B cell (primary cell): Measurements from ENCODE around the gene ADGRE1. TPM values are rescaled to one million over a fixed set of nuclear protein-coding genes. Genes with fewer than 3 reads are reported as not detected.

Source experiments
- ATAC-seq: fragments of 200-7000 bp; cut with Tn5 transposase; one replicate; pipeline ENCODE4 v1.10.0; 2021; ENCODE audit warnings: low read depth, mild to moderate bottlenecking, moderate number of reproducible peaks, moderate library complexity
- CTCF ChIA-PET: fragments of 350-600 bp; sonication (Branson Sonifier 250); formaldehyde crosslinking; loops from one replicate; lab custom pipeline; 2021; ENCODE audit warnings: antibody characterized with exemption, inconsistent platforms; lab: Charles Lee
- POLR2A ChIA-PET: fragments of 350-600 bp; sonication (Branson Sonifier 250); formaldehyde crosslinking; loops from one replicate; lab custom pipeline; 2021; ENCODE audit warnings: antibody characterized with exemption; lab: Charles Lee
- DNase-seq: peaks from one replicate; pipeline ENCODE4 v3.0.0; 2013
- H2AFZ ChIP-seq: 2 replicates; pipeline ENCODE4 v1.6.1; 2012; ENCODE audit warnings: mild to moderate bottlenecking, low read depth, low read length; ENCODE audit not compliant: insufficient read depth, poor library complexity, severe bottlenecking
- H3K27ac ChIP-seq, 2 donors: 1 replicate in 1 of 2; 2 replicates in 1 of 2; pipeline ENCODE4 v1.5.1; 2012 to 2013; ENCODE audit warnings: low read length in 2 of 2, mild to moderate bottlenecking in 2 of 2, moderate library complexity in 1 of 2
- H3K27me3 ChIP-seq, 4 experiments: fragments of 200-600 bp in 1 of 4; sonication (generic) in 1 of 4; replicated peaks in 1 of 4; 1 replicate in 2 of 4; 2 replicates in 2 of 4; pipeline versions ENCODE4 v1.6.1 to v1.7.0; 2013 to 2016; ENCODE audit warnings: low read length in 3 of 4, mild to moderate bottlenecking in 2 of 4, mixed read lengths in 1 of 4, moderate library complexity in 1 of 4; ENCODE audit not compliant: insufficient read depth in 4 of 4, control insufficient read depth in 3 of 4; ENCODE audit errors: control extremely low read depth in 1 of 4
- H3K36me3 ChIP-seq, 2 experiments: replicated peaks in 1 of 2; 1 replicate in 1 of 2; 2 replicates in 1 of 2; pipeline versions ENCODE4 v1.6.1 to v1.7.1; 2013; ENCODE audit warnings: low read length in 1 of 2; ENCODE audit not compliant: insufficient read depth in 2 of 2, control insufficient read depth in 1 of 2; ENCODE audit errors: control extremely low read depth in 1 of 2, extremely low read depth in 1 of 2
- H3K4me1 ChIP-seq, 2 donors: fragments of 200-600 bp in 1 of 2; sonication (generic) in 1 of 2; 1 replicate in 1 of 2; 2 replicates in 1 of 2; pipeline versions ENCODE4 v1.5.1 to v1.6.1; 2013 to 2017; ENCODE audit warnings: low read length in 2 of 2; ENCODE audit not compliant: control insufficient read depth in 2 of 2, insufficient read depth in 2 of 2
- H3K4me2 ChIP-seq: replicated peaks from 2 replicates; pipeline ENCODE3; 2012; ENCODE audit warnings: mild to moderate bottlenecking, low read depth, low read length; ENCODE audit not compliant: poor library complexity, severe bottlenecking
- H3K4me3 ChIP-seq, 5 experiments: fragments of 200-600 bp in 1 of 5; sonication (generic) in 1 of 5; 1 replicate in 3 of 5; 2 replicates in 2 of 5; pipeline versions ENCODE4 v1.5.1 to v1.7.0; 2011 to 2016; ENCODE audit warnings: low read length in 4 of 5, mild to moderate bottlenecking in 4 of 5, low read depth in 2 of 5, control low read depth in 1 of 5, moderate library complexity in 1 of 5; ENCODE audit not compliant: insufficient read depth in 1 of 5; ENCODE audit errors: control extremely low read depth in 1 of 5, extremely low read depth in 1 of 5
- H3K79me2 ChIP-seq: fragments of 200-600 bp; sonication (generic); one replicate; pipeline ENCODE4 v1.6.0; 2016; ENCODE audit warnings: low read length; ENCODE audit not compliant: control insufficient read depth, insufficient read depth
- H3K9ac ChIP-seq: fragments of 200-600 bp; sonication (generic); 2 replicates; pipeline ENCODE4 v1.6.1; 2017; ENCODE audit warnings: mild to moderate bottlenecking, low read length, moderate library complexity
- H3K9me3 ChIP-seq, 3 donors: one replicate each; pipeline versions ENCODE4 v1.6.1 to v1.7.1; 2013; ENCODE audit warnings: low read length in 2 of 3; ENCODE audit not compliant: control insufficient read depth in 2 of 3, insufficient read depth in 1 of 3; ENCODE audit errors: control extremely low read depth in 1 of 3
- H4K20me1 ChIP-seq: 2 replicates; pipeline ENCODE4 v1.6.0; 2012; ENCODE audit warnings: mild to moderate bottlenecking, low read length; ENCODE audit not compliant: insufficient read depth, control insufficient read depth, poor library complexity, severe bottlenecking
- H3K27ac Mint-ChIP-seq: one replicate; pipeline ENCODE4 v1.8.0; 2021; ENCODE audit warnings: mixed read lengths
- H3K27me3 Mint-ChIP-seq: one replicate; pipeline ENCODE4 v1.8.0; 2021; ENCODE audit warnings: mixed read lengths
- H3K4me1 Mint-ChIP-seq: one replicate; pipeline ENCODE4 v1.8.0; 2021; ENCODE audit warnings: mixed read lengths
- H3K4me3 Mint-ChIP-seq: one replicate; pipeline ENCODE4 v1.8.0; 2021; ENCODE audit warnings: mixed read lengths
- H3K9me3 Mint-ChIP-seq: one replicate; pipeline ENCODE4 v1.8.0; 2022; ENCODE audit warnings: mixed read lengths; ENCODE audit not compliant: insufficient read depth
- EZH2 ChIP-seq: IDR thresholded peaks from 2 replicates; pipeline ENCODE4 v1.6.1; 2012; ENCODE audit warnings: borderline replicate concordance, low read depth, mild to moderate bottlenecking, moderate library complexity, low read length; ENCODE audit not compliant: insufficient read depth, poor library complexity, severe bottlenecking
- WGBS: methylation state at CpG from one replicate; pipeline ENCODE4 v1.1.5; 2013; ENCODE audit warnings: missing lambda C conversion rate; ENCODE audit not compliant: insufficient coverage; 5-methylcytosine and 5-hydroxymethylcytosine counted together
- intact Hi-C: fragments of 100-400 bp; cut with micrococcal nuclease; formaldehyde crosslinking; loops from one replicate; pipeline ENCODE4 v1.10.0; 2022
- polyA plus RNA-seq: library from polyadenylated mRNA; depleted of rRNA; stranded (reverse); fragments of >200 nt; gene quantifications from 2 replicates; pipeline ENCODE4 v1.2.3, GENCODE V29; 2012
- total RNA-seq, 2 donors: library from RNA; stranded (reverse); fragments of 120-200 nt in 1 of 2; gene quantifications; 1 replicate in 1 of 2; 2 replicates in 1 of 2; pipeline versions ENCODE4 v1.2.3 to v1.2.4, GENCODE V29; 2013 to 2022
- TF ChIP-seq, protein P1 (sequence below): fragments of 200-600 bp; IDR thresholded peaks from one replicate; pipeline ENCODE4 v1.8.0; 2022; ENCODE audit warnings: antibody characterized with exemption, mild to moderate bottlenecking

ADGRE1 gene
- total and polyA plus RNA-seq, 2 donors (not counting 1 experiment from before 2014, with no cell fraction given) = 0.21 TPM; not detected in 1

DNA sequence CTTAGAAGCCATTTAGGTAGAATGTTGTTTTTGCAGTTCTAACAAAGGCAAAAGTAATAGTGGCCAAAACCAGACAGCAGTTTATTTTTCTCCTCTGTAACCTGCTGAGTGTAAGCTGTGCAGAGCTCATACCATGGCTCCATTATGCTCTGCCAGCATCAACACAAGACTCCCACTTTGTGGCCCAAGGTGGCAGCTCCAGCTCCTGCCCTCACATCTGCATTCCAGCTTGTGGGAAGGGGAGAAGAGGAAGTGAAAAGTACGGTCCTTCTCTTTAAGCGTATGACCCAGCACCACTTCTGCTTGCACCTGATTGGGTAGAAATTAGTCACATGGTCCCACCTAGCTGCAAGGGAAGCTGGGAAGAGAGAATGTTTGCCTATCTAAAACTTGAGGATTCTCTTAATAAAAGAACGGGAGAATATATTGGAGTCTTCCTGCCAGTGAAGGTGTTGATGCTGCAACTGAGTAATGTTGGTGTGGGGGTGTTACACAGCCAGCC is 19.2 kb downstream of the ADGRE1 start:
- no peak overlapping the region for H3K9ac ChIP-seq
- ChIA-PET POLR2A (no interaction called here), CTCF (no interaction called here)
- H3K79me2 ChIP-seq = no peaks in the 10 kb centered on the region
- no peaks in the 10 kb centered on the region for H3K4me1 ChIP-seq
- no peak overlapping the region for H3K4me2 ChIP-seq
- 50% methylated on average over 1 of the region's 3 CpGs for WGBS
- H3K27ac ChIP-seq = no peak overlapping the region
- Mint-ChIP-seq H3K4me3 (no peak overlapping the region), H3K27me3 (peaks cover 6% of the 10 kb centered on the region), H3K9me3 (peaks cover 14% of the 10 kb centered on the region), H3K27ac (no peak overlapping the region), H3K4me1 (no peaks in the 10 kb centered on the region)
- no peak for TF ChIP-seq EZH2
- TF ChIP-seq, protein P1, sequence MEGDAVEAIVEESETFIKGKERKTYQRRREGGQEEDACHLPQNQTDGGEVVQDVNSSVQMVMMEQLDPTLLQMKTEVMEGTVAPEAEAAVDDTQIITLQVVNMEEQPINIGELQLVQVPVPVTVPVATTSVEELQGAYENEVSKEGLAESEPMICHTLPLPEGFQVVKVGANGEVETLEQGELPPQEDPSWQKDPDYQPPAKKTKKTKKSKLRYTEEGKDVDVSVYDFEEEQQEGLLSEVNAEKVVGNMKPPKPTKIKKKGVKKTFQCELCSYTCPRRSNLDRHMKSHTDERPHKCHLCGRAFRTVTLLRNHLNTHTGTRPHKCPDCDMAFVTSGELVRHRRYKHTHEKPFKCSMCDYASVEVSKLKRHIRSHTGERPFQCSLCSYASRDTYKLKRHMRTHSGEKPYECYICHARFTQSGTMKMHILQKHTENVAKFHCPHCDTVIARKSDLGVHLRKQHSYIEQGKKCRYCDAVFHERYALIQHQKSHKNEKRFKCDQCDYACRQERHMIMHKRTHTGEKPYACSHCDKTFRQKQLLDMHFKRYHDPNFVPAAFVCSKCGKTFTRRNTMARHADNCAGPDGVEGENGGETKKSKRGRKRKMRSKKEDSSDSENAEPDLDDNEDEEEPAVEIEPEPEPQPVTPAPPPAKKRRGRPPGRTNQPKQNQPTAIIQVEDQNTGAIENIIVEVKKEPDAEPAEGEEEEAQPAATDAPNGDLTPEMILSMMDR = no peak
- H3K4me3 ChIP-seq = no peak overlapping the region
- H3K36me3 ChIP-seq = no peaks in the 10 kb centered on the region
- H3K27me3 ChIP-seq = no peaks in the 10 kb centered on the region
- intact Hi-C loops = no loop called here
- ATAC-seq (no peak), DNase-seq (no peak)
- H4K20me1 ChIP-seq = no peaks in the 10 kb centered on the region
- no peak overlapping the region for H2AFZ ChIP-seq
- H3K9me3 ChIP-seq = peaks cover 4 to 18% (median 18%) of the 10 kb centered on the region in 3 donors

DNA sequence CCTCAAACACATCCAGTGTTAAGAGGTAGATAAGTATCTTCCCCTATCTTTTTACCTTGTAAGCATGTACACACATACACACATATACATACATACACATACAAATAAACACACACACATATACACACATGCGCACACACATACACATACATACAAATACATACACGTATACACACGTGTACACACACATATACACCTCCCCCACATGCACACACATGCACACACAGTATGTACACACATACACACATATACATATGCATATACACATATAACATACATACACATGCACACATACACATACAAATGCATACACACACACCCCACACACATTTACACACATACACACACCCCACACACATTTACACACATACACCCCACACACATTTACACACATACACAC is 24.1 kb downstream of the ADGRE1 start:
- Histone ChIP-seq H3K27ac (no peak overlapping the region), H4K20me1 (no peaks in the 10 kb centered on the region), H3K9me3 (peaks cover 7 to 27% (median 21%) of the 10 kb centered on the region in 3 donors), H2AFZ (no peak overlapping the region), H3K4me1 (no peaks in the 10 kb centered on the region), H3K9ac (no peak overlapping the region), H3K4me2 (no peak overlapping the region), H3K79me2 (no peaks in the 10 kb centered on the region), H3K36me3 (no peaks in the 10 kb centered on the region), H3K4me3 (no peak overlapping the region), H3K27me3 (no peaks in the 10 kb centered on the region)
- intact Hi-C loops = no loop called here
- DNase-seq (no peak), ATAC-seq (no peak)
- 72% methylated on average over 3 of the region's 3 CpGs for WGBS
- Mint-ChIP-seq H3K4me3 (no peak overlapping the region), H3K9me3 (peaks cover 13% of the 10 kb centered on the region), H3K4me1 (no peaks in the 10 kb centered on the region), H3K27ac (no peak overlapping the region), H3K27me3 (peaks cover 3% of the 10 kb centered on the region)
- CTCF ChIA-PET = no interaction called here
- POLR2A ChIA-PET = no interaction called here
- TF ChIP-seq, protein P1 = no peak
- no peak for TF ChIP-seq EZH2
